NAMALWA (cell line): Measurements from ENCODE around the gene CBFA2T3.

ENCODE experiments used
- DNase-seq: peaks from one replicate; pipeline ENCODE4 v3.0.0-alpha.2; 2015; ENCODE audit warnings: low spot score

CBFA2T3 gene

GRCh38 chr16:88995746-88996535 lies 18.9 kb upstream of the CBFA2T3 start:
- DNase-seq, result no peak

DNA sequence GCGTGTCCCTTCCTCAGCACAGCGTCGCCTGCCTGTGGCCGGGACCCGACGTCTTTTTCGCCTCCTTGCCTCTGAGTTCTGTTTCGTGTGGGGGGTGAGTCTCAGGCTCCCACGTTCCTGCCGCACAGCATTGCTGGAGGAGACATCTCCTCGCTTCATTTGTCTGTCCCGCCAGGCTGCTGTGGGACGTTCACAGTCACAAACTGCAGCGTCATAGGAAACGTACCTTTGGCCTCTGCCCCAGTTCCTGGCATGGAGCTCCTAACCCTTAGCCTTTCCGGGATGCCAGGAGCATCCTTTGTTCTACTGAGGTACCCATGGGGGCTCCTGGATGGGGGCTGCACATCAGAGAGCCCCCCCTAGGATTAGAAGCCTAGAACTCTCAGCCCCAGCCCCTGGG lies 18.2 kb upstream of the CBFA2T3 start:
- no peak for DNase-seq

DNA sequence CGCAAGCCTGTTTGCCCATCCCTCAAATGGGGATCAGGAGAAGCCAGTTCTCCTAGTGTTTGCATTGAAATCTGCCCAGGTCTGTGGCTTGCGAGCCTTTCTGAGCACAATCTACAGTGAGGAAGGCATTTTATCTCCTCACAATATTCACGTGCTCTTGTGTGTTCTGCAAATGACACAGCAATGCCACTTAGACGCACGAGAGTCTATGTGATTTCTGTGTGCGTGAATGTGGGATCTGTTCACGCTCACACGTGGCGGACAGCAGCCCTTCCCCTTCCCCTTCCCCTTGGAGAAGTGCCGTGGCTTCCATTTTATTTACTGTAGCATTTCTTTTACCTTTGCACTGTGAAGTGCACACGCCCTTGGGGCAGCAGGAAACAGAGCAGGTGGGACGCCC lies 17.7 kb upstream of the CBFA2T3 start:
- no peak for DNase-seq

- no peak for DNase-seq
Measured at GRCh38 chr16:88993946-88994600, 17.1 kb upstream of the CBFA2T3 start.

DNA sequence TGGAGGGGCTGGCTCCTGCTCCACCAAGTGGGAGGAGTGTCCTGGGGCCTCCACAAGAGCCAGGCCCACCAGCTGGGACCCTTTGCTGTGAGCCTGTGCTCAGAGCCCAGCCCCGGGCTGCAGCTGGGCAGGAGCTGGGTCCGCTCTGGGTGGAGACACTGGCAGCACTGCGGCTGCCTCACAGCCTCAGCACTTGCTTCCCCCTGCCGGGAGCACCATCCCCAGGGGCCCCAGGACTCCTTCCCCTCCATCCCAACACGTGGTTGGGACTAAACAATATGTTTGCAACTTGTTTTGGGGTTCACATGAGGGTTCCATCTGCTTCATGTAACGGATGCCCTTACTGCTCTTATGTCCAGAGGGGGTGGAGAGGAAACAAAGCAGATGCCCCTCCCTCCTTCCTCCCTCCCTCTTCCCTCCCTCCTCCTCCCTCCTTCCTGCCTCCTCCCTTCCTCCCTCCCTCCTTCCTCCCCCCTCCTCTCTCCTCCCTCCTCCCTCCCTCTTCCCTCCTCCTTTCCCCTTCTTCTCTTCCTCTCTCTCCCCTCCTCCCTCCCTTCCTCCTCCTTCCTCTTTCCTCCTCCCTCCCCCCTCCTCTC lies 16.3 kb upstream of the CBFA2T3 start:
- DNase-seq, result peak; percentile 85

DNA sequence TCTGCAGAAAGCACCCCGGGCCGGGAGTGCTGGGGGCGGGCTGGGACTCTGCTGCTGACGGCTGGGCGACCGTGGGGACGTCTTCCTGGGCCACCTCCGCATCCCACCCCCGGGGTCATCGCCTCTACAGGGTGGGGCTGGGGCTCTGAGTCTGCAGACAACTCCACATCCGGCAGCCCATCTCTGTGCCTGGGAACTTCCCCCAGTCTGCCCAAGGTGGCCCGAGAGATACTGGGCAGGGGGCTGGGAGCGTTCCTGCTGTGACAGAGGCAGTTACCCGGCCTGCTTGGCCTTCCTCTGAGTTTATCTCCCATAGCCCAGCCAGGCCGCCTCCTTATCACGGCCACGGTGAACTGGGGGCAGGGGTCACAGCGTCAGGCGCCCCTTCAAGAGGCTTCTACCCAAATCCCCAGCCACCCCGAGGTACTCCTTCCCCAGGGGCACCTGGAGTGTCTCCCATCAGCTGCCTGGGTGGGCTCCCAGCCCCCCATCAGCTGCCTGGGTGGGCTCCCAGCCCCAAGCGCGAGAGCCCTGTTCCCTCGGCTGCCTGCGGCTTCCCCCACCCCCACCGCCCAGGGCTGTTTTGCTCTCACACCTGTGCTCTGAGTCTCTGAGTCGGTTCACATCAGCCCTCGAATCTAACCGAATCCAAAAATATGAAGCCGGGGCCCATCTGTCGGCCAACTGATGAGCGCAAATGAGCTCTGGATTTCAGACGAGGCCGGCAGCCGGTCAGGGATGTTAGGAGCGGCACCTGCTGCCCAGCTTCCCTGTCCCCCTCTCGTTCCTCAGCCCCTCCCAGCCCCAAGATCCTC lies 15.6 kb upstream of the CBFA2T3 start:
- peak; percentile 92 for DNase-seq

- no peak for DNase-seq
Measured at GRCh38 chr16:88991813-88992350, 14.9 kb upstream of the CBFA2T3 start.

DNA sequence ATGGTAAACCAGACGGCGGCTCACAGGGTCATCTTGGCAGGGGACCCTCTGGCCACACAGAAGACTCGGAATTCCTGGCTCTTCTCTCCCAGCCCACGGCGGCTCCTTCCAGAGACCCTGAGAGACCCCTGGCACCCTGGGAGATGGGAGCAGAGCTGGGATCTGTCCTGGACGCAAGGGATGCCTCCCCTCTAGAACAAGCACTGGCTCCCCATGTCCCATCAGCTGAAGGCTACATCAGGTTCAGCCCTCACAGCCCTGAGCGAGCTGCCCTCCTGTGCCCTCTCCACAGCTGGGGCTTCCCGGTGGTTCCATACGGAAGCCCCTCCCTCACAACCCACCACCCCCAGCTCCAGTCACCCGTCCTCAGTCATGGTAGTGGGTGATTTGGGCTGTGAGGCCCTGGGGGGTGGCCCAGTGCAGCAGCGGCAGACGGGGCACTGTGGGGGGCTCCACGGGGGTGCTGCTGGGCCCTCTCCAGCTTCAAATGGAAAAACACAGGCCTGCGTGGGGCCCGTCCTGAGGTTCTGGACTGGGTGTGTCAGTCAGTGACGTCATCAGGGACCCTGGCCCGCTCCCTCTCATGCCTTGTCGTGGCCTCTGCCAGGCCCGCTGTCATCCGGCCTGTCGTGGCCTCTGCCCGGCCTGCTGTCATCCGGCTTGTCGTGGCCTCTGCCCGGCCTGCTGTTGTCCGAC lies 13.0 kb upstream of the CBFA2T3 start:
- DNase-seq, result no peak

DNA sequence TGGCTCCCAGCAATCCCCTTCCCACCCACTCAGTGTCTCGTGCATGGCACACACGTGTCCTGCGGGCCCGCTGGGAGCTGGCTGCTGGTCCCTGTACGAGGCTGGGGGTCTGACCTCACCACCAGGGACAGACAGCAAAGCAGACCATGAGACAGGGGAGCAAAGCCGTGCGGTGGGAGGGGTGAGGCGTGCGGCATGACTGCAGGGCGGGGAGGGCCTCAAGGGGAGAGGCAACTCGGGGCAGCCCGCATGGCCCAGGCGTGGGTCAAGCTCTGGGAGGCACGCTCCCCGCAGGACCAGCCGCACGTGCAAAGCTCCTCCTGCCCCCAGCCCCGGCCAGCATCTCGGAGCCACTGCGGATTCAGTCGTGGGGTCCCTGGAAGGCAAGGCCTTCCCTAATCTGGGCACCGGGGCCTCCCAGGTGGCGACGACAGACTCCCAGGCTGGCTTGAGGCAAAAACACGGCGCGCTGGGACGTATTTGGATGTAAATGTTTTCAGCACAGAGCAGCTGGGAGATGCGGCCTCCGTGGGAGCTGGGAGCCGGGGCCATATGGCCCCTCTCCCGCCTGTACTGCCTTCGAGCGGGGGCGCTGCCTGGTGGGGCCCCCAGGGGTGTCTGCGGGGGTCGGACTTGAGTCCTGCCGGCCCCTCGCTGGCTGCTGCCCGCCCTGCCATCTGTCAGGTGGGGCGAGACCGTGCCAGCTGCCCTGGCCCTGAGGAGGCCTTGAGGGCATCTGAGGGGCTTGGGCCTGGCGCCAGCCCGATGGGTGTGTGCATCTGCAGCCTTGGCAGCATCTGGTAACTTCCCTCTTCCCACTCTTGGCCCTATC lies 12.2 kb upstream of the CBFA2T3 start:
- DNase-seq, result no peak

GRCh38 chr16:88985521-88985920 lies 8.5 kb upstream of the CBFA2T3 start:
- no peak for DNase-seq

- DNase-seq, result peak; percentile 81
Measured at GRCh38 chr16:88983771-88984687, 7.0 kb upstream of the CBFA2T3 start.

GRCh38 chr16:88983165-88983564 lies 6.2 kb upstream of the CBFA2T3 start:
- DNase-seq, result peak; percentile 68

DNA sequence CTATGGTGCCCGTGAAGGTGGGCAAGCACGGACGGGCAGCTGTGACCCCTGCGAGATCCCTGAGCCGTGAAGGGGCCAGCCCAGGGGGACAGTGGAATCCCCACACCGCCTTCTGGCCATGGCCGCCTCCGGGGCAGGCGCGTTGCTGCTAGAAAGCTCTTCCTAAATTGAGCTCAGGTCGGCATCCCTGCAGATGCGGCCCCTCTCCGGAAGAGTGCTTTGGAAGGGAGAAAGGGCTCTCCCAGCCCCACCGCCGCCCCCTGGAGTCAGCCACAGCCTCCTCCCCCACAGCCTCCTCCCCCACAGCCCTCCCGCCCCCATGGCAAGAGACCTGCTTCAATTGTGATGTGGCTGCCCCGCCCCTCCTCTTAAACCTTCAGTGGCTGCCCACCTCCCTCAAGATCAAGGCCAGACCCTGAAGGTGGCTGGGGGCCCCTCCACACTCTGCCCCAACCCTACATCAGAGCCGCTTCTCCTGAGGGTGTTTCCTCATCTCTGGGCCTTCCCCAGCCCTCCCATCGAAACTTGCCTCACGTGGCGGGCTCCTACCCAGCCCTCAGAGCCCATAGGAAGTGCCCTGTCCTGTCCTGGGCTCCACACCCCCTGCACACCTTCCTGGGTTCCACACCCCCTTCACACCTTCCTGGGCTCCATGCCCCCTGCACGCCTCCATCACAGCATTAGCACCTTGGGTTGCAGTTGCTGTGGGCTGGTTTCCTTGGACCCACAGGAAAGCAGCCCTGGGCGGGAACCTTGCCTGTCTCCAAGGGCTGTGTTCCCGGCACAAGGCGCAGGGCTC lies 5.5 kb upstream of the CBFA2T3 start:
- no peak for DNase-seq

GRCh38 chr16:88979353-88980015 lies 2.5 kb upstream of the CBFA2T3 start:
- no peak for DNase-seq

DNA sequence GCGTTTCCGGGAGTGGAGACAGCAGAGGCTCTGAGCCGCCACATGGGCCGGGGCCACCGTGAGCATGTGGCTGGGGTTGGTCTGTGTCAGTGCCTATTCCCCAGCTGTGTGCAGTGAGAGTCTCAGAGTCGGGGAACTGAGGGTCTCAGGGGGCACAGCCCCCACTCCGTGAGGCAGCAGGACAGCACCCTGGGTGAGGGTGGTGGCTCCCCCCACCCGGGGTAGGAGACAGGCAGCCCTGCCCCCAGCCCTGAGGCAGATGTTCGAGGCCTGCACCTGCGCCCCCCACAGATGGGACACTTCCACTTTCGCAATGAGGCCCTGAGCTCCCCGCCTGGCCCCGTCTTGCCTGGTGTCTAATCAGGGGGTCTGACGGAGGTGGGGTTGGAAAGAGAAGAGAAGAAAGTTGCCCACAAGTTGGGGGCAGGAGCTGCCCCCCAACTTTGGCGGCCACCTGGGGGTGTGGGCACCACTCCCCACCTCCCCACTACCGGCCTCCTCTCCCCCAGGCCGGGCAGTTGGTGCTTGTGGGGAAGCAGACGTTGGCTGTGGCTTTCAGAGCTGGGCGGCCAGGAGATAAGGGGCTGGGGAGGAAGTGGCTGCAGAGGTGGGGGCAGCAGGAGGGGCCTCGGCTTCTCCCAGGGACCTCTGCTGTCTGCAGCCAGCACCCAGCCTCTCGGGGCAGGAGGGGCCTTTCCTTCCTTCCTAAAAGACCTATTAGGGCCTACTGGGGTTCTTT lies 1.8 kb upstream of the CBFA2T3 start:
- peak; percentile 97 for DNase-seq

DNA sequence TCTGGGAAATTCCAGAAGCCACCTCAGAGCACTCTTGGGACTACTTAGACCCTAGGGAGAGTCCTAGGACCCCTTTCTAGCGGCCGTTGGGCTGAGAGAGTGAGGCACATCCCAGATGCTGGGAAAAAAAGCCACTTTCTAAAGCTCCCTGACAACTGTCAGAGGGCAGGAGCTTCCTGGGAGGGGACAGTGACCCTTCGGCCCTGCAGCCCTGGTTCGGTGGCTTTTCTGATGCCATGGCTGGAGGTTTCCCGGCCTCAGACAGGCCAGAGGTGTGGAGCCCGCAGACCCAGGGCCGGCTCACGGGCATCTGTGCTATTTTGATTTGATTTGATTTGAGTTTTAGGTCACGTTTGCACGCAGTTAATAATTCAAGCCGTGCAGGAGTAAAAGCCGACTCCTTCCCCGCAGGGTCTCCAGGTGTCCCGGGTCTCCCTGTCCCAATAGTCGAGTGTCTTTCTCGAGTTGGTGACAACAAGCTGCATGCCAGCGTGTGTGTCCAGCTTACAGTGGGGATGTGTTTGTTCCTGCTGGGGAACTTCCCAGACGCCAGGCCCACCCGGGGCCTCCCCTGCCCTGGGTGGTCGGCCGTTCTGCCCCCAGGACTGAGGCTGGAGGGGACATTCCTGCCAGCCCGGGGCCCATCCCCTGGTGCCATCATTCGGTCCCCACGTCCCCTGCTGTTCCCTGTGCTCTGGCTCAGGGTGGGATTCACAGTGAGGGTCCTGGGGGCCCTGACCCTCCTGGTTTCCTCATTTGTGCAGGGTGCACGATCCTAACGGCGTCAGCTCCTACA lies 1.0 kb upstream of the CBFA2T3 start:
- DNase-seq, result peak; percentile 64
